MV-4-11 (cell line): Measurements from ENCODE around the gene ARID3A.
A peak's percentile ranks its signal among the peaks of the same experiment; 100 is the strongest.

Experiments used
- DNase-seq: peaks from one replicate; lab custom pipeline; 2025; lab: John Stamatoyannopoulos, UW

The ARID3A gene

DNA sequence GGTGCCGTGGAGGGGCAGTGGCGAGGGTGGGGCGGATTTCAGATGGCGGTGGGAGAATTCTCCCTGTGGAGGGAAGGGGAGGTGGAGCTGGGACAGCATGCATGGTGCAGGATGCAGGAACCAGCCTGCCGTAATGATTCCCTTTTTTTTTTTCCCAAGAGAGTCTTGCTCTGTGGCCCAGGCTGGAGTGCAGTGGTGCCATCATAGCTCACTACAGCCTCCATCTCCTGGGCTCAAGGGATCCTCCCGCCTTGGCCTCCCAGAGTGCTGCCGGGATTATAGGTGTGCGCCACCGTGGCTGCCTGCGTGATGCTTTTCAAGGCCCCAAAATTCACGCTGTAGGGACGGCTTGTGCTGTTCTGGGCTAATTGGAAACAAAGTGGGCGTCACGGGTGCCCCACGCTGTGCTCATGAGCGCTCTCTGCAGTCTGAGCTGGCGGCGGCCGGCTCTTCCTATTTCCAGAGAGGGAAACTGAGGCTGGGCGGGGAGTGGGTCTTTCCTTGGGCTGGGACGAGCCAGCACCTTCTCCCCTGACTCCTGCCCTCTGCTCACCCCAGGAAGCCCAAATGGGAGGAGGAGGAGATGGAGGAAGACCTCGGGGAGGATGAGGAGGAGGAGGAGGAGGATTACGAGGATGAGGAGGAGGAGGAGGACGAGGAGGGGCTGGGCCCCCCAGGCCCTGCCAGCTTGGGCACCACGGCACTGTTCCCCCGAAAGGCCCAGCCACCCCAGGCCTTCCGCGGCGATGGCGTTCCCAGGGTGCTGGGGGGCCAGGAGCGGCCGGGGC lies 6.2 kb downstream of the ARID3A start:
- DNase-seq: no peak

DNA sequence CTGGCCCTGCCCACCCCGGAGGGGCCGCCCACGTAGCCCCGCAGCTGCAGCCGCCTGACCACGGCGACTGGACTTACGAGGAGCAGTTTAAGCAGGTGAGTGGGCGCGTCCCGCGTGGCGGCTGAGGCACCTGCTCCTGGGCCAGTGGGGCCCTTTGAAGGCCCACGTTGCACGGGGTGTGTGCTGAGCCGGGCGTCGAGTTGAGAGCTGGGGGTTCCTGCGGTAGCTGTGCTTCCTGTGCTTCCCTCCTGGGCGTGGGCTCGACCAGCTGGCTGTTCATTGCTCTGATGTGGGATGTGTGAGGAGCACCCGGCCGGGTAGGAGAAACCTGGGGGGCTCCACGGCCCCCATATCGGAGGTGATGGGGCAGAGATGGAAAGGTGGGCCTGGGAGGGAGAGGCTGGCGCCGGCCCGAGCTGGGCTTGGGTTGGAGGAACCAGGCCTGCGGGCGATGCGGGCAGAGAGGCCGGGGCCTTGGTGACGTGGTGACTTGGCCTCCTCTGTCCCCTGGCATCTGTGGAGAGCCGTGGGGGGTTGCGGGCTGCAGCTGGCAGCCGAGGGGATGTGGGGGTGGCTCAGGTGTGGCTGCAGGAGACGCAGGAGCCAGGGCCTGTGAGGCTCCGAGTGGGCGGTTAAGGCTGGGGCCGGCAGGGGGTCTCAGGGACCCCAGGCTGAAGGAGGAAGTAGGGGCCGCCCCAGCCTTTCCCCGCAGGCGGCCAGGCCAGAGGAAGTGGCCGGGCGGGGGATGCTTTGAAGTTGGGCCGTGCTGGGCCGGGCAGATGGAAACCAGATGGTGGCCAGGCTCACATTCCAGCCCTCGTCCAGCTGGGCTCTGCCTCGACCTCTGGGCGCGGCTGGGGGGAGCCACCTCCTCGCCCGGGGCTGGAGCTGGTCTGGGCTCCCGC lies 7.1 kb downstream of the ARID3A start:
- peak; percentile 43 for DNase-seq

DNA sequence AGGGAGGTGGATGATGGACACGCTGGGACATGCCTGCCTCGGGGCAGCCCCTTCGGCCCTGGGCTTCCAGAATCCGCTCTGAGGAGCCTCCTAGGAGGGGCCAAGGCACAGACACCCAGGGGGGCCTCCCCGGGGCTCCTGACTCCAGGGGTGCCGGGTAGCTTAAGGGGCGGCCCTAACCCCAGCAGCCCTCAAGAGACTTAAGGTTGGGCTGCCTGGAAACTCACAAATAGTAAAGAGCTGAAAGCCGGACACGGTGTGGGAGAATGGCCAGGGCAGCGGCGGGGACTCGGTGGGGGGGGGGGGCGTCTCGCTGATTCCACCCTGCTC lies 7.7 kb downstream of the ARID3A start:
- DNase-seq: no peak

DNA sequence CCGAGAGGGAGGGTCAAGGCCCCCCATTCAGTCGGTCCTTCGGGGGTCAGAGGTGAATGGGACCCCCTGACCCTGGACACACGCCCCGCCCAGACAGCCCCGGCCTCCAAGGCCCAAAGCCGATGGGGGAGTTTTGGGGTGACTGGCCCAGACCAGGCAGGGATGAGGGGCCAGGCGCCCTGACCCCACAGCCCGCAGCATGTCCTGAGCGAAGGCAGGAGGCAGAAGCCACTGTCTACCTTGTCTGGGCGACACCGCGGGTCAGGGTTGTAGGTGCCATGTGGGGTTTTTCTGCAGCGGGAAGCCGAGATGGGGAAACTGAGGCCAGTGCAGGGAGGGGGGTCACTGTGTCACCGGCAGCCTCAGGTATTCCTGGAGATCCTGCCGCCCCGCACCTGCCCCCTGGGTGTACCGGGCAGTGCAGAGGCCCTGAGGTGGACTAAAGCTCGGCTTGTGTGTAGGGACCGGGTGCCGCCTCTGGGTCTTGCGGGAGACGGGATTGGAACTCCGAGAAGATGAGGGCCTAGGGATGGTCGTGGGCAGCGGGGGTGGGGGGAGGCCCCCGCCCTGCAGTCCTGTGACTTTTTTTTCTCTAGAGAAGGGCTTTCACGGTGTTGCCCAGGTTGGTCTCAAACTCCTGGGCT lies 8.5 kb downstream of the ARID3A start:
- no peak for DNase-seq

DNA sequence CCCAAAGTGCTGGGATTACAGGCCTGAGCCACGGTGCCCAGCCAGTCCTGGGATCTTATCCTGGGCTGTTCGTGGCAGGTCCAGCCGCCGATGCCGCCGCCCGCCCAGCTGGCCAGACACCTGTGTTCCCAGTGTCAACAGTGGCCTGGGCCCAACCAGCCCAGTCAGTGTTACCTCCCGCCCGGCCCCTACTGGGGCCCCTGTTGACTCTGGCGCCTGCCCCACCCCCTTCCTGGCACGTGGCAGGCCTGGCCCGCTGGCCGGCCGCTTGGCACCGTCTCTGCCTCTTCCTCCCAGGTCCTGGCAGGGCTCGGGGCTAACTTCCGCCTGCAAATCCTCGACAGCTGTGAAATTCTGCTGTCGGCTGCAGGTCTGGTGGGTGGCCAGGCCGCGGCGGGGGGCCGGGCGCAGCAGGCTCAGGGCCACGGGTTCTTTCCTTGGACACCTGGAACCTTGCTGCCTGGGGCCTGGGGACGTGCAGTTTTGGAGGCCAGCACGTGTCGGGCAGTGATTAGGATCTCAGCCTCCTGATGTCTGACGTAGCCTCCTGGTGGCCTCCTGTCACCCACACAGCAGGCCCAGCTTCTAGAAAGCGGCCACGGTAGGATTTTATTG lies 9.1 kb downstream of the ARID3A start:
- DNase-seq: no peak

DNA sequence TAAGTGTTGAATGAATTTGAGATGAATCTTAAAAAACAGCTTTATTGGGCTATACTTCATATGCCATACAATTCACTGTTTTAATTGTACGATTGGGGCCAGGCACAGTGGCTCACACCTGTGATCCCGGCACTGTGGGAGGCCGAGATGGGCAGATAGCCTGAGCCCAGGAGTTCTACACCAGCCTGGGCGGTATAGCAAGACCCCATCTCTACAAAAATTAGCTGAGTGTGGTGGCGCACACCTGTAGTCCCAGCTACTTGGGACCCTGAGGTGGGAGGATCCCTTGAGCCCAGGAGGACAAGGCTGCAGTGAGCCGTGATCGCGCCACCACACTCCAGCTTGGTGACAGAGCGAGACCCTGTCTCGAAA lies 10.3 kb downstream of the ARID3A start:
- DNase-seq: no peak

DNA sequence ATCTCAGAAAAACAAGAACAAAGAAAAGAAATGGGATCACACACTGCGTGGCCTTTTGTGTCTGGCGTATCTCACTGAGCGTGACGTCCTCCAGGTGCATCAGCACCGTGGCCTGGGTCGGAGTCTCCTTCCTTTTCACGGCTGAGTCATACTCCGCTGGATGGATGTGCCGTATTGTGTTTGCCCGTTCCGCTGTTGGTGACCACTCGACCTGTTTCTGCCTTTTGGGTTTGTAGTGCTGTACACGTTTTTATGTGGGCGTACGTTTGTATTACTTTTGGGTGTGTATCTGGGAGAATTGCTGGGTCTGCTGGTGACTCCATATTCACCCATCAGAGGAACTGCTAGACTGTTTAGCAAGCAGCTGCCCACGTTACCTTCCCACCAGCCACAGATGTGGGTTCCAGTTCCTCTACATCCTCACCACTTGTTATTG lies 11.4 kb downstream of the ARID3A start:
- DNase-seq: peak; percentile 88

DNA sequence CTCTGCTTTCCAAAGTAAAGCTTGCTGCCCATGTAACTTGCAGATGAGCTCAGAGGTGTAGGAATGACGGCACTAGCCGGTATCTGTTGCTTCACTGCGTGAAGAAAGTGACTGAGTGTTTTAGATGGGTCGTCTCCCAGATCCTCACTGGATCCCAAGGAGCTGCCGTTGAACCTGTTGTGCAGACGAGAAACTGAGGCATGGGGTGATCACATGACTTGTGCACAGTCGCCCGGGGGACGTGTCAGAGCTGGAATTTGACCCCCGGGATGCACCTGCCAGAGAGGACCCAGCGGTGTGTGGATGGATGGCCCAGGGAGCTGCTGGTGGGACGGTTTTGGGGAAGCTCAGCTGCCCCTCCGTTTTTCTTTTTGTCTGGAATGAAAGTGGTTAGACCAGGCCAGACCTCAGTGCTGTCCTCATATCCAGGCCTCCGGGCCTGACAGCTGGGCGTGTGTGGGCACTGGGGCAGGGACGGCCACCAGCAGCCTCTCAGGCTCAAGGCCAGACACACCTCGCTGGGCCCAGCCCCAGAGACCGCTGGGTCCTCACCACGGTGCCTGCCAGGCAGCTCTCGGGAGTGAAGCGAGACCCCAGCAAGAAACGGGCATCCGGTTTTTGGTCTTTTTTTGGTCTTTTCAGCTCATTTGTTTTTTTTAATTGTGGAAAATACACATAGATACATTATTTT lies 12.5 kb downstream of the ARID3A start:
- no peak for DNase-seq

DNA sequence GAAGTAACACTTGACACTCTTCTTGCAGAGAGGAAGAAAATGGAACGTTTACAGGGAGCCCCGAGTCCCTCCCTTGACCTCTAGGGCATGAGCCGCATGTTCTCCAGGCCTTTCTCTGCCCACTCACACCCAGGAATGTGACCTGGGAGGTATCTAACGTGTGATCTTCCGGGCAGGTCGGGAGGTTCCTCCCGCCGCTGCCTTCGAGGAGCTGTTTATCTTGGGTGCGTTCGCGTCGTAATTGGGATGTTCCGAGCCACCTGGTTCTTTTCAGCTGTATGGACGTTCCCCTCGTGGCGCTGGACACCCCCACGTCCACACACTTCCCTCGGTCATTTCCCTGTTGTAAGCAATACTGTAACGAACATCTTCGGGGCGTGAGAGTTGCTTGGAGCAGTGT lies 13.6 kb downstream of the ARID3A start:
- no peak for DNase-seq

DNA sequence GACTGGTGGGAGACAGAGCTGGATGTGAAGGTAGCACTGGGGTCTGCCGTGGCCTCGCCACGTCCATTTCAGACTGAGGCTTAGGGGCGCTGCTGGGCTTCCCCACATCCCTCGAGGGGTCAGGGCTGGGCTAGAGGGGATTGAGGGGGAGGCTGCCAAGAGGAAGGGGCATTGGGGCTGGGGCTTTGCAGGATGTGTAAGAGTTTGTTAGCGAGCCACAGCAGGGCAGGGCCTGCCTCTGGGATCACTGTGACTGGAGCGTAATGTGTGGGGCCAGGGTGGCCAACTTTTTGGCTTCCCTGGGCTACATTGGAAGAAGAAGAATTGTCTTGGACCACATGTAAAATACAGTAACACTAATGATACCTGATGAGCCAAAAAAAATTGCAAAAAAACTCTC lies 14.1 kb downstream of the ARID3A start:
- no peak for DNase-seq

DNA sequence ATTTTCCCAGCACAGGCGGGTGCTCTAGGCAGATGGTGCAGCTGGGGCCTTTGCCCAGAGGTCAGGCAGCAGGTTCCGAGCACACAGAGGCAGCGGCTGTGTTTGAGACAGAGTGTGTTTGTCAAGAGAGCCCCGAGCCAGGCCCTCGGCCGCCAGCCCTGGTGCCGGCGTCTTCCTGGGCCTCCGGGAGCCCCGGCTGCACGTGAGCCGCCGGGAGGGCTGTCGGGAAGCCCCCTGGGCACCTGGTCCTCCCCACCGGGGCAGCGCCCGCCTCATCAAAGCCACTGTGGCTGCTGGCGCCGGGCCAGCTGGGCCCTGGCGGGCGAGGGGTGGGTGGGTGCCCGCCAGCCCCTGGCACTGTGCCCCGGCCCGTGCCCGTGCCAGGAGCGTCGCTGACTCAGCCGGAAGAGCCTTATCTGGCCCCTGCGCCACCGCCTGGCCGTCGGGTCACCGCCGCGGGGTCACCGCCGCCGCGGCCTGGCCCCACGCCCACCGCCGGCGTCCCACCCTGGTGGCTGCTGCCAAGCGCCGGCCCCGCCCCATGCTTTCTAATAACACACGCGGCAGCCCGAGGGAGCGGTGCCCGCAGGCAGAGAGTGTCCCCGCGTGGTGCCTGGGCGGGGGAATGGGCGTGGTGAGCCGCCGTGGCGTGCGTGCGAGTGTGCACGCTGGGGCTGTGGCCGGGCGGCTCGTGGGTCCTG lies 14.9 kb downstream of the ARID3A start:
- no peak for DNase-seq

DNA sequence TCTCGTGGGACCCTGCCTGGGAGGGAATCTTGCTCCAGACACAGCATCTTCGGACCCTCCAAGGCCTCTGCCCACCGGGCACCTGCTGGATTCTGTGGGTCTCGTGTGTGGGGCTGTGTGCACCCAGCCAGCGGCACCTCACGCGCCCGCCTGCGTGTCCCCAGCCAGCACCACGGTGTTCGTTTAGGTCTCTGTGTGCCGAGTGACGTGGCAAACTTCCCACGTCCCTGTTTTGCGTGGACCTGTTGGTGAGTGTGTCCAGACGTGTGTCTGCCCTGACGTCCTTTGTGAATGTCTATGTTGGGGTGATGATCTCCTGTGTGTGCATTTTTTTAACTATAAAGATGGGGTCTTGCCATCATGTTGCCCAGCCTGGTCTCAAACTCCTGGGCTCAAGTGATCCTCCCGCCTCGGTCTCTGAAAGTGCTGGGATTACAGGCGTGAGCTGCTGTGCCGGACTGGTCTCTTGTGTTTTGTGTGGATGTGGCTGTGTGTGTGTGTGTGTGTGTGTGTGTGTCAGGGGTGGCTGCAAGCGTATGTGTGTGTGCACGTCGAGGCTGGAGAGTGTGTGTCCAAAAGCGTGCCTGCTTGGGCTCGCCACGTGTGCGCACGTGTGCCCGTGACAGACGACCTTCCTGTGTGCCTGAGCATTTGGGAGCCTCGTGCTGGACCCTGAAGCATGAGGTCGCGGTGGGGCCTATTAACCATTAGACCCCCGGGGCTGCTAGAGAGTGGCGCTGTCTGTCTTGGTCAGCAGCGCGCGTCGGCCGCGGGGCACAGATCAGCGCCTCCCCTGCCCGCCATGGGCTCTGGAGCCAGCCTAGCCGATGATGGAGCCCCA lies 15.7 kb downstream of the ARID3A start:
- DNase-seq: no peak

DNA sequence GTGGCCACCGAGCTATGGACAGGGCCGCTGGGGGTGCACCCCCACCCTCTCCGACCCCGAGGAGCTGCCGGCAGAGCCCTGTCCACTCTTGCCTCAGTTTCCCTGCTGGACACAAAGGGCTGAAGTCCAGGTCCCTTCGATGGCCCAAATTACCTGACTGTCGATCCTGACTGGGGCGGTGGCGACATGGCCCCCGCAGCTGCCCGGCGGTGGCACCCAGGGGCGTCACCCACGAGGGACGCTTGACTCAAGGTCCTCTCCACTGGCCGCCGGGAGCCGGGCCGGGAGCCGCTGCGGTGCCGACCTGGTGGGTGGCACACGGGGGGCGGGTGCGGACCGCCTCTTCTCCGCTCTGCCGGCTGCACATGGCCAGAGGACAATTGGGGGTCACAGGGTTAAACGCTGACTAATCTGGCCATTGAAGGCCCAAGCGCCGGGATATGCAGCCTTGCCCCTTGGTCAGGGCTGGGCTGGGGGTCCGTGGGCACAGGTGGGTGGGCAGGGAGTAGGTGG lies 16.4 kb downstream of the ARID3A start:
- no peak for DNase-seq

DNA sequence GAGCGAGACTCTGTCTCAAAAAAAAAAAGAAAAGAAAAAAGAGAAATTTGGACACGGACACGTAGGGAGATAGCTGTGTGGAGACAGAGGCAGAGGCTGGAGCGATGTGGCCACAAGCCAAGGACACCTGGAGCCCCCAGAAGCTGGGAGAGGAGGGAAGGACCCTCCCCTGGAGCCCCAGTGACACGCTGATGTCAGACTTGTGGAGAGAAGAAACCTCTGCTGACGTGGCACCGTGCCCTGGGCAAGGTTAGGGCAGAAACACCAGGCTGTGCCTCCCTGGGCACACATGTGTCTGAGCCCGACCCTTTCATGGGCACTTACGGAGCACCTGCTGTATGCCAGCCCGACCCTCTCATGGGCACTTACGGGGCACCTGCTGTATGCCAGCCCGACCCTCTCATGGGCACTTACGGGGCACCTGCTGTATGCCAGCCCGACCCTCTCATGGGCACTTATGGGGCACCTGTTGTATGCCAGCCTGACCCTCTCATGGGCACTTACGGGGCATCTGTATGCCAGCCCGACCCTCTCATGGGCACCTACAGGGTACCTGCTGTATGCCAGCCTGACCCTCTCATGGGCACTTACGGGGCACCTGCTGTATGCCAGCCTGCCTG lies 17.8 kb downstream of the ARID3A start:
- no peak for DNase-seq

DNA sequence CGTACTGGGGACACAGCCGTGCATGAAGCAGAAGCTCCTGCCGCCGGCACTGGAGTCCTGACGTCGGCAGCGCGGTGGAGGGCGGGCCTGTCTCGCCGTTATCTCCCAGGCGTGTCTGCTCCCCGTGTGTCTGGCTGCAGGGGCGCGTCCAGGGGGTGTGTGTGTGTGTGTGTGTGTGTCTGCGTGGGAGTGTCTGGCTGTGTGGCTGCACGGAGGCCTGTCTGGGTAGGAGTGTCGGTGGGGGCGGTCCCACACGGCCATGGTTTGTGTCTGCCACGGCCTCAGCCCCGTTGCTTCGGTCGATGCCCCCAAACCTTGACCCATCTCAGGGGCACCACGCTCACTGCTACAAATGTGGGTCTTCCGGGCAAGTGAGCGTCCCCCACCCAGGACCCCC lies 18.3 kb downstream of the ARID3A start:
- DNase-seq: peak; percentile 46

DNA sequence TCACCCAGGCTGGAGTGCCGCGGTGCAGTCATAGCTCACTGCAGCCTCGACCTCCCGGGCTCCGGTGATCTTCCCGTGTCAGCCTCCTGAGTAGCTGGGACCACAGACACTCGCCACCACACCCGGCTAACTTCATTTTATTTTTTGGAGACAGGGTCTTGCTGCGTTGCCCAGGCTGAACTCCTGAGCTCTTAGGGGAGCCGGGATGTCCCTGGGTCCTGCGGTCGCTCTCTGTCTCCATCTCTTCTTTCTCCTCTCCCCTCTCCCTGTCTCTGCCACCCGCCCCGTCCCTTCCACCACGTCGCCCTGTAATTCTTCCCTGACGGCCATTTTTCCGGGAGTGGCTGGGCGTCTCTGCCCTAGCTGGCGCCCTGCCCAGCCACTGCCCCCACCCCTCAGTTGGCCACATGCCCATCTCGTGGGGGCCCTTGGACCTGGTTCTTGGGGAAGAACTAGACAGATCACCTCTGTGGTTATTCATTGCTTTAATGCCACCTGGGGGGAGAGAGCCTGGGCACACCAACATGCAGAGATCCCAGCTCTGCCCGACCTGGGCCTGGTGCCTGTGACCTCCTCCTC lies 18.9 kb downstream of the ARID3A start:
- DNase-seq: no peak

DNA sequence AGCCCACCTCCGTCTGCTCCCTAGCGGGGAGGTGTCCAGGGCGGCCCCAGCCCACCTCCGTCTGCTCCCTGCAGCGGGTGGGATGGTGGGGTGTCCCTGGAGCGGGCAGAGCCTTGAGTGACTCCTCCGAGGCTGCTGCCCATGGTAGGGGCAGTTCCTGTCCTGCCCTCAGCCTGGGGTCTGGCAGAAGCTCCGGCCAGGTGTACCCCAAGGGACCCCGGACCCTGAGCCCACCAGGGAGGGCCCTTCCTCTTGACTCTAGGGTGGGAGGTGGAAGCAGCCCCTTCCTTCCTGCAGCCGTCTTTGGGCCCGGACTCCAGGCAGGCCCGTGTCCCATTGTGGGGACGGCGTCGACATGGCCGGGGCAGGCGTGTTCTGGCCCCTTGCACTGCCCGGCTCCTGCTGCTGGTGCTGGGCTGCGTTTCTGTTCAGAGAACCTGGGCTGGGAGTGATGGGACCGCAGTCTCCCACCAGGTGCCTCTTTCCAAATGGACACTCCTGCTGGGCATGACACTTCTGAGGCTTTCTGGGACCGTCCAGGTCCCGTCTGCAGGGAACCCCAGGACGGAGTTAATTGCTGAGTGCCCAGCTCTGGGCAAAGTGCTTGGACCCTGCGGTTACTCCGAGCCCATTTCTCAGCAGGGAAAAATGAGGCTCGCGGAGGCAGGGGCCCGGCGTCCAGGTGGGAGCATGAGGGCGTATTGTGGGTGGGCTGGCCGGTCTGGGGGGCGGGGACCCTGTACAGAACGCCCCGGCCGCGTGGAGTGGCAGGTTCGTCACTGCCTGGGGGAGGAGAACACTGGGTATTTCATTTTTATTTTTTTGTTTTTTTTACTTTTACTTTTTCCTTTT lies 19.8 kb downstream of the ARID3A start:
- no peak for DNase-seq

DNA sequence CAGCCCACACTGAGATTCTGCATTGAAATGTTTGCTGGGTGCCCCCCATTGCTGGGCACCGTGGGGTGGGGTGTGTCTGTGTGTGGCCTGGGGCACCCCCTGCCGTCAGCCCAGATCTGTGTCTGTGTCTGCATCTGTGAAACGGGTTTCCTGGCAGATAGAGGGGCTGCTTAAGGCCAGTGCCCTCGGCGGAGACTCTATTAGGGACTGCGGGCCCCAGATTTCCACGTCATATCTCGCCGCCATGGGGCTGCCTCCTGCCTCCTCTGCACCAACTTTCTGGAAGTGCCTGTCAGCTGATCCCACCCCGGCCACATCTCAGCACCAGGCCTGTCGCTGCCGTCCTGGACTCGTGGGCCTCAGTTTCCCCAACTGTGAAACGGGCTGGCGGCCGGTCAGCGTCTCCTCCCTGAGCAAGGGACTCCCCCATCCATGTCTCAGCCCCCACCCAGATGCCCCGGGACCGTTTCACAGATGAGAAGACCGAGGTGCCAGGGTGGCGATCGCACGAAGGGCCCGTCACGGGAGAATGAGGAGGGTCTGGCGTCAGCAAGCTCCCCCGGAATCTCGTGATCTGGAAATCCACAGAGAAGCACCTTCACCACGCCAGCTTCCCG lies 21.4 kb downstream of the ARID3A start:
- no peak for DNase-seq
